ENCODE data around the gene KLHL9.
A peak's percentile ranks its signal among the peaks of the same experiment; 100 is the strongest.

Gene KLHL9

GRCh38 chr9:21286099-21286498 lies 49.1 kb downstream of the KLHL9 start:
- no peak for TF ChIP-seq CTCF (IDR thresholded peaks at IDR 0.05; ENCODE audit: insufficient read depth, low read length)
- TF ChIP-seq GABPA (IDR thresholded peaks at IDR 0.05; ENCODE audit: low read depth) = no peak
- no peak for TF ChIP-seq SPI1 (IDR thresholded peaks at IDR 0.05; ENCODE audit: borderline replicate concordance, low read depth)
- TF ChIP-seq REST (IDR thresholded peaks at IDR 0.05; ENCODE audit: insufficient replicate concordance, low read depth) = no peak
- TF ChIP-seq POLR2AphosphoS5 (IDR thresholded peaks at IDR 0.05; ENCODE audit: low read depth) = no peak
- no peak overlapping the region for H3K27ac ChIP-seq (replicated peaks)
- no peak overlapping the region for H3K4me3 ChIP-seq (replicated peaks; ENCODE audit: insufficient read depth, low read length)
- H3K27me3 ChIP-seq (ENCODE audit: insufficient read depth, poor library complexity, severe bottlenecking) = no peaks in the 10 kb centered on the region
- no peak for DNase-seq (ENCODE audit: low read depth in 1 of 2, low spot score in 1 of 2)

- H3K4me3 ChIP-seq (replicated peaks; ENCODE audit: insufficient read depth, low read length) = no peak overlapping the region
- H3K27ac ChIP-seq (replicated peaks) = no peak overlapping the region
- peak; percentile 65; the same call in 1 of the 2 replicates for TF ChIP-seq SPI1 (IDR thresholded peaks at IDR 0.05; ENCODE audit: borderline replicate concordance, low read depth)
- TF ChIP-seq CTCF (IDR thresholded peaks at IDR 0.05; ENCODE audit: insufficient read depth, low read length) = no peak
- H3K27me3 ChIP-seq (ENCODE audit: insufficient read depth, poor library complexity, severe bottlenecking) = no peaks in the 10 kb centered on the region
- peak in 1 of 2 experiments; percentile 35 for DNase-seq (ENCODE audit: low read depth in 1 of 2, low spot score in 1 of 2)
Observed at GRCh38 chr9:21281275-21281674, 53.9 kb downstream of the KLHL9 start.

All from HL-60 (cell line).